A673 (cell line): ENCODE results near the gene APCDD1L.

ENCODE experiments used
- CTCF ChIP-seq: fragments of 300-800, 200-600 bp; sonication (generic); conservative IDR thresholded peaks from 2 replicates; pipeline ENCODE4 v1.5.1; 2017; ENCODE audit warnings: low read depth, mild to moderate bottlenecking, antibody characterized with exemption, low read length, moderate library complexity, mixed read lengths
- EZH2 ChIP-seq: fragments of 200-600 bp; sonication (generic); IDR thresholded peaks from 2 replicates; pipeline ENCODE4 v1.6.1; 2017; ENCODE audit warnings: borderline replicate concordance, low read depth, mild to moderate bottlenecking, mixed read lengths, antibody characterized with exemption, low read length; ENCODE audit not compliant: poor library complexity, severe bottlenecking

- no peak for TF ChIP-seq CTCF
- TF ChIP-seq EZH2, result no peak
These were observed 30.6 kb upstream of the APCDD1L start for GRCh38 chr20:58545565-58546415.
